ENCODE measurements around the gene MNS1. TPM values are rescaled to one million over a fixed set of nuclear protein-coding genes. Genes with fewer than 3 reads are reported as not detected.
"Not testable (repeated sequence)": the region's sequence is repeated elsewhere in the genome, so short reads cannot be mapped to it uniquely, and the experiment has no call there.

Gene MNS1
- total and polyA plus RNA-seq, 2 experiments from 2014 or later, result 0.70 to 1.2 TPM

- H3K9me2 ChIP-seq (replicated peaks; ENCODE audit: insufficient read depth), result no peaks in the 10 kb centered on the region
- WGBS (ENCODE audit: low lambda C conversion rate, missing lambda C conversion rate), result 66% methylated on average over 2 of the region's 2 CpGs
- H3K4me3 ChIP-seq, result no peak overlapping the region
- H3K27me3 ChIP-seq, result no peaks in the 10 kb centered on the region
- H2AFZ ChIP-seq, result no peak overlapping the region
- H3K27ac ChIP-seq, result no peak overlapping the region
- no peak overlapping the region for H3K4me2 ChIP-seq
- DNase-seq (ENCODE audit: low spot score), result no peak
- H3K79me2 ChIP-seq, result no peaks in the 10 kb centered on the region
- H3K9me3 ChIP-seq (ENCODE audit: low read depth), result no peaks in the 10 kb centered on the region
- H4K20me1 ChIP-seq (ENCODE audit: insufficient read depth, poor library complexity, severe bottlenecking), result no peaks in the 10 kb centered on the region
- H3K4me1 ChIP-seq (ENCODE audit: insufficient read depth), result no peaks in the 10 kb centered on the region
- H3K36me3 ChIP-seq (replicated peaks; ENCODE audit: insufficient read depth, low read depth), result no peaks in the 10 kb centered on the region
- no peak for TF ChIP-seq CTCF (IDR thresholded peaks at IDR 0.05; ENCODE audit: poor library complexity)
- TF ChIP-seq EZH2 (IDR thresholded peaks at IDR 0.05; ENCODE audit: borderline replicate concordance), result no peak
- no peak for TF ChIP-seq EZH2phosphoT487 (IDR thresholded peaks at IDR 0.05; ENCODE audit: low read depth, severe bottlenecking, unreplicated experiment)
Observed at GRCh38 chr15:56411122-56411749, 53.7 kb downstream of the MNS1 start.

GRCh38 chr15:56410721-56411120, 54.2 kb downstream of the MNS1 start:
- H3K9me2 ChIP-seq (replicated peaks; ENCODE audit: insufficient read depth), result no peaks in the 10 kb centered on the region
- H3K79me2 ChIP-seq, result no peaks in the 10 kb centered on the region
- no peaks in the 10 kb centered on the region for H3K36me3 ChIP-seq (replicated peaks; ENCODE audit: insufficient read depth, low read depth)
- no peaks in the 10 kb centered on the region for H3K27me3 ChIP-seq
- H3K4me3 ChIP-seq, result no peak overlapping the region
- H3K4me1 ChIP-seq (ENCODE audit: insufficient read depth), result no peaks in the 10 kb centered on the region
- TF ChIP-seq EZH2 (IDR thresholded peaks at IDR 0.05; ENCODE audit: borderline replicate concordance) (no peak), EZH2phosphoT487 (IDR thresholded peaks at IDR 0.05; ENCODE audit: low read depth, severe bottlenecking, unreplicated experiment) (no peak), CTCF (IDR thresholded peaks at IDR 0.05; ENCODE audit: poor library complexity) (no peak)
- no peak overlapping the region for H3K27ac ChIP-seq
- H4K20me1 ChIP-seq (ENCODE audit: insufficient read depth, poor library complexity, severe bottlenecking), result no peaks in the 10 kb centered on the region
- no peak overlapping the region for H3K4me2 ChIP-seq
- DNase-seq (ENCODE audit: low spot score), result no peak
- H3K9me3 ChIP-seq (ENCODE audit: low read depth), result no peaks in the 10 kb centered on the region
- no peak overlapping the region for H2AFZ ChIP-seq

GRCh38 chr15:56399209-56399608, 65.7 kb downstream of the MNS1 start:
- not testable (repeated sequence) for H3K4me2 ChIP-seq; H2AFZ ChIP-seq; H3K27ac ChIP-seq; H3K79me2 ChIP-seq; H3K9me2 ChIP-seq (replicated peaks; ENCODE audit: insufficient read depth); DNase-seq (ENCODE audit: low spot score); H3K4me3 ChIP-seq; H3K4me1 ChIP-seq (ENCODE audit: insufficient read depth); H4K20me1 ChIP-seq (ENCODE audit: insufficient read depth, poor library complexity, severe bottlenecking); H3K36me3 ChIP-seq (replicated peaks; ENCODE audit: insufficient read depth, low read depth); H3K9me3 ChIP-seq (ENCODE audit: low read depth); H3K27me3 ChIP-seq
- WGBS (ENCODE audit: low lambda C conversion rate, missing lambda C conversion rate), result 92% methylated on average over 11 of the region's 11 CpGs

- H4K20me1 ChIP-seq (ENCODE audit: insufficient read depth, poor library complexity, severe bottlenecking); H3K9me3 ChIP-seq (ENCODE audit: low read depth); H3K9me2 ChIP-seq (replicated peaks; ENCODE audit: insufficient read depth); H3K79me2 ChIP-seq; H3K4me1 ChIP-seq (ENCODE audit: insufficient read depth); H3K36me3 ChIP-seq (replicated peaks; ENCODE audit: insufficient read depth, low read depth); DNase-seq (ENCODE audit: low spot score); H3K4me2 ChIP-seq; H3K4me3 ChIP-seq; H2AFZ ChIP-seq; H3K27me3 ChIP-seq; H3K27ac ChIP-seq: not testable (repeated sequence)
- WGBS (ENCODE audit: low lambda C conversion rate, missing lambda C conversion rate), result 97% methylated on average over 3 of the region's 3 CpGs
Observed at GRCh38 chr15:56397325-56397724, 67.6 kb downstream of the MNS1 start.
